Activated B cell treated with CpG ODN at 0.5 μM for 24 hours (primary cell): ENCODE results near the gene INO80C. TPM values are rescaled to one million over a fixed set of nuclear protein-coding genes. Genes with fewer than 3 reads are reported as not detected.

ENCODE experiments used
- ATAC-seq: fragments of 200-7000 bp; cut with Tn5 transposase; one replicate; pipeline ENCODE4 v1.10.0; 2021; ENCODE audit warnings: low read depth, mild to moderate bottlenecking, moderate library complexity
- CTCF ChIA-PET: fragments of 350-600 bp; sonication (Branson Sonifier 250); formaldehyde crosslinking; loops from one replicate; lab custom pipeline; 2021; ENCODE audit warnings: antibody characterized with exemption; lab: Charles Lee
- POLR2A ChIA-PET: fragments of 350-600 bp; sonication (Branson Sonifier 250); formaldehyde crosslinking; loops from one replicate; lab custom pipeline; 2021; ENCODE audit warnings: antibody characterized with exemption; lab: Charles Lee
- DNase-seq: peaks from one replicate; pipeline ENCODE4 v3.0.0; 2022
- H3K27ac Mint-ChIP-seq: one replicate; pipeline ENCODE4 v1.8.0; 2020; ENCODE audit warnings: mixed read lengths
- H3K27me3 Mint-ChIP-seq: one replicate; pipeline ENCODE4 v1.8.0; 2021; ENCODE audit warnings: mixed read lengths
- H3K36me3 Mint-ChIP-seq: one replicate; pipeline ENCODE4 v1.8.0; 2021; ENCODE audit warnings: low read depth, mixed read lengths
- H3K4me1 Mint-ChIP-seq: one replicate; pipeline ENCODE4 v1.8.0; 2021; ENCODE audit warnings: mixed read lengths
- H3K4me3 Mint-ChIP-seq: one replicate; pipeline ENCODE4 v1.8.0; 2020; ENCODE audit warnings: mild to moderate bottlenecking, mixed read lengths
- H3K9me3 Mint-ChIP-seq: one replicate; pipeline ENCODE4 v1.8.0; 2020; ENCODE audit warnings: mixed read lengths
- CTCF ChIP-seq: fragments of 200-600 bp; IDR thresholded peaks from one replicate; pipeline ENCODE4 v1.8.0; 2022; ENCODE audit warnings: antibody characterized with exemption, mild to moderate bottlenecking
- intact Hi-C: fragments of 100-400 bp; cut with micrococcal nuclease; formaldehyde crosslinking; loops from one replicate; pipeline ENCODE4 v1.15.1; 2024
- total RNA-seq: library from RNA; stranded (reverse); gene quantifications from 2 replicates; pipeline ENCODE4 v1.2.3, GENCODE V29; 2022

INO80C gene
- 31.6 and 35.9 TPM in 2 replicates for total RNA-seq

GRCh38 chr18:35497370-35498197 is at the start of gene INO80C:
TSS of gene INO80C (minus strand) at chr18:35497960. CDS start at chr18:35497874, 86 bp downstream.
- intact Hi-C loops = loop anchor here (1.0 to 5.0 kb wide), 14 partner anchors 14 to 632 kb away; partner anchors contain the start of genes ELP2, MAPRE2, RMP24 and RPRD1A
- H3K4me1 Mint-ChIP-seq = peaks cover 51% of the 10 kb centered on the region
- POLR2A ChIA-PET = interaction anchor here (0.6 to 3.0 kb wide), 35 partner anchors 9 to 651 kb away, joined by 3 to 46 read pairs (median 5); partner anchors contain the start of genes ELP2, GALNT1, MAPRE2 and RMP24

GRCh38 chr18:35547008-35547605 is 49.3 kb upstream of the INO80C start:
- TF ChIP-seq CTCF = no peak
- intact Hi-C loops = no loop called here
- H3K27me3 Mint-ChIP-seq = no peaks in the 10 kb centered on the region
- no peaks in the 10 kb centered on the region for H3K4me1 Mint-ChIP-seq
- H3K9me3 Mint-ChIP-seq = peaks cover 5% of the 10 kb centered on the region
- no peaks in the 10 kb centered on the region for H3K36me3 Mint-ChIP-seq
- no peak overlapping the region for H3K27ac Mint-ChIP-seq
- no peak overlapping the region for H3K4me3 Mint-ChIP-seq
- CTCF ChIA-PET = no interaction called here
- ATAC-seq (no peak), DNase-seq (no peak)
- POLR2A ChIA-PET = no interaction called here

More at GRCh38 chr18:35497370-35498197, at the start of gene INO80C:
- ATAC-seq = peak; percentile 88
- peaks cover 10% of the 10 kb centered on the region for H3K36me3 Mint-ChIP-seq
- peak within 1 kb of the TSS; percentile 100 for H3K4me3 Mint-ChIP-seq
- H3K9me3 Mint-ChIP-seq = no peaks in the 10 kb centered on the region
- H3K27me3 Mint-ChIP-seq = no peaks in the 10 kb centered on the region
- DNase-seq = peak; percentile 95
- H3K27ac Mint-ChIP-seq = peak within 1 kb of the TSS; percentile 100
- no peak for TF ChIP-seq CTCF
- CTCF ChIA-PET = interaction anchor here (0.6 to 1.3 kb wide), 5 partner anchors 83 to 209 kb away, joined by 3 read pairs; no protein-coding TSS in a partner anchor

GRCh38 chr18:35542356-35542755 is 44.6 kb upstream of the INO80C start:
- H3K4me3 Mint-ChIP-seq = no peak overlapping the region
- H3K36me3 Mint-ChIP-seq = no peaks in the 10 kb centered on the region
- no peak for TF ChIP-seq CTCF
- ChIA-PET CTCF (no interaction called here), POLR2A (no interaction called here)
- no peak for ATAC-seq
- no peaks in the 10 kb centered on the region for H3K27me3 Mint-ChIP-seq
- peaks cover 8% of the 10 kb centered on the region for H3K9me3 Mint-ChIP-seq
- intact Hi-C loops = no loop called here
- H3K4me1 Mint-ChIP-seq = no peaks in the 10 kb centered on the region
- H3K27ac Mint-ChIP-seq = no peak overlapping the region
- no peak for DNase-seq

GRCh38 chr18:35535297-35535696 is 37.5 kb upstream of the INO80C start:
- no peak for TF ChIP-seq CTCF
- no peak for ATAC-seq
- peaks cover 9% of the 10 kb centered on the region for H3K27me3 Mint-ChIP-seq
- H3K27ac Mint-ChIP-seq = no peak overlapping the region
- intact Hi-C loops = no loop called here
- H3K4me1 Mint-ChIP-seq = no peaks in the 10 kb centered on the region
- POLR2A ChIA-PET = no interaction called here
- no peak for DNase-seq
- H3K36me3 Mint-ChIP-seq = no peaks in the 10 kb centered on the region
- CTCF ChIA-PET = no interaction called here
- peaks cover 25% of the 10 kb centered on the region for H3K9me3 Mint-ChIP-seq
- no peak overlapping the region for H3K4me3 Mint-ChIP-seq

- Mint-ChIP-seq H3K27ac (no peak overlapping the region), H3K4me1 (no peaks in the 10 kb centered on the region), H3K27me3 (peaks cover 10% of the 10 kb centered on the region), H3K36me3 (no peaks in the 10 kb centered on the region), H3K9me3 (peaks cover 29% of the 10 kb centered on the region), H3K4me3 (no peak overlapping the region)
- intact Hi-C loops = no loop called here
- CTCF ChIA-PET = no interaction called here
- no peak for TF ChIP-seq CTCF
- DNase-seq (no peak), ATAC-seq (no peak)
- POLR2A ChIA-PET = no interaction called here
These were observed 36.2 kb upstream of the INO80C start for GRCh38 chr18:35533916-35534405.
